Lung (tissue), 12 donors: ENCODE data around the gene NHS. TPM values are rescaled to one million over a fixed set of nuclear protein-coding genes. Genes with fewer than 3 reads are reported as not detected.

Experiments
- ATAC-seq: fragments of 200-7000 bp; cut with Tn5 transposase; one replicate; pipeline ENCODE4 v1.9.1; 2020; ENCODE audit warnings: moderate number of reproducible peaks; ENCODE audit not compliant: insufficient read depth, low FRiP score
- DNase-seq, 3 donors: peaks; one replicate each; pipeline ENCODE4 v3.0.0-alpha.2; 2013 to 2017
- H3K27ac ChIP-seq, 2 donors: one replicate each; pipeline ENCODE4 v1.5.1; 2013; ENCODE audit warnings: mild to moderate bottlenecking in 2 of 2, moderate library complexity in 2 of 2, control low read depth in 1 of 2, inconsistent platforms in 1 of 2, low read depth in 1 of 2, low read length in 1 of 2
- H3K27me3 ChIP-seq, 3 donors: one replicate each; pipeline ENCODE4 v1.5.1; 2013; ENCODE audit warnings: low read length in 2 of 3; ENCODE audit not compliant: control insufficient read depth in 3 of 3, insufficient read depth in 3 of 3
- H3K36me3 ChIP-seq, 4 donors: one replicate each; pipeline ENCODE4 v1.5.1; 2013; ENCODE audit warnings: low read length in 4 of 4, mild to moderate bottlenecking in 1 of 4, moderate library complexity in 1 of 4; ENCODE audit not compliant: control insufficient read depth in 4 of 4, insufficient read depth in 4 of 4
- H3K4me1 ChIP-seq, 5 donors: one replicate each; pipeline ENCODE4 v1.5.1; 2013; ENCODE audit warnings: low read length in 5 of 5, mild to moderate bottlenecking in 2 of 5, moderate library complexity in 1 of 5; ENCODE audit not compliant: control insufficient read depth in 5 of 5, insufficient read depth in 5 of 5
- H3K4me3 ChIP-seq: one replicate; pipeline ENCODE4 v1.5.1; 2013; ENCODE audit warnings: mild to moderate bottlenecking, control low read depth, moderate library complexity
- H3K9ac ChIP-seq, 2 donors: one replicate each; pipeline ENCODE4 v1.5.1; 2013; ENCODE audit warnings: low read length in 2 of 2, control low read depth in 1 of 2; ENCODE audit not compliant: insufficient read depth in 1 of 2
- H3K9me3 ChIP-seq, 4 donors: one replicate each; pipeline ENCODE4 v1.5.1; 2013; ENCODE audit warnings: low read length in 3 of 4, mild to moderate bottlenecking in 1 of 4, moderate library complexity in 1 of 4; ENCODE audit not compliant: control insufficient read depth in 4 of 4, insufficient read depth in 3 of 4
- WGBS, 2 donors: extraction: QIAGEN DNeasy Blood & Tissue Kit; methylation state at CpG; one replicate each; pipeline ENCODE4 v1.1.7; 2013; 5-methylcytosine and 5-hydroxymethylcytosine counted together
- polyA plus RNA-seq, 2 donors: library from polyadenylated mRNA; stranded (reverse); fragments of 200-250 nt; gene quantifications; one replicate each; pipeline ENCODE4 v1.2.1, GENCODE V29; 2013
- total RNA-seq, 2 donors: library from RNA; depleted of rRNA in 1 of 2; stranded (reverse); fragments of >200 nt in 1 of 2; gene quantifications; one replicate each; pipeline ENCODE4 v1.2.1, GENCODE V29; 2014 to 2021
- TF ChIP-seq, protein P1 (sequence below): IDR thresholded peaks from 2 replicates; pipeline ENCODE4 v1.5.1; 2012; ENCODE audit warnings: mild to moderate bottlenecking; ENCODE audit errors: control extremely low read depth, extremely low read depth
- donor health status: control.
- donor health status: control.
- donor health status: Bipolar disorder and iron deficiency.
- donor health status: healthy.
- donor health status: DM: yes; HTN: yes; CAD: no.

Gene NHS
- total and polyA plus RNA-seq, 4 donors: 0.46 to 2.0 (median 1.4) TPM

GRCh38 chrX:17484592-17484991 lies 109.6 kb downstream of the NHS start:
- peaks cover 0 to 23% (median 7%) of the 10 kb centered on the region in 3 donors for H3K27me3 ChIP-seq

DNA sequence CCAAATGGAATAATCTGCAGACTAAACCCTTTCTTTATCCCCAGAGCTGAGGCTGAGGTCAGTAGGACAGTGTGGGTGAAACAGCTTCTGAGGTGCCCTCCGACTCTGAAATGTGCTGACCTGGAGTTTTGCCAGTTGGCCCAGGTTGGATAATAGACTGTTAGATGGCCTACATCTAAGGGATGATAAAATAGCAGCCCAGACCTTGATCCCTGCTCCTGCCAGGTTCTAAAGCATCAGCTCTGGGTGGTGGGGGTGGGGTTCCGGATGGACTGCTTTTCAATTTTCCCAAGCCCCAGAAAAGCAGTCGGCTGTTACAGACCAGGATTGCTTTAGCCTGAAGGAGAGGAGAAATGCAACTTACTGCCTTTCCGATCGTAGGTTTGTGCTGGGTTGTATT lies 110.4 kb downstream of the NHS start:
- Histone ChIP-seq H3K9me3 (no peaks in the 10 kb centered on the region), H3K4me1 (no peaks in the 10 kb centered on the region), H3K27me3 (peaks cover 0 to 23% (median 7%) of the 10 kb centered on the region in 3 donors), H3K27ac (no peak overlapping the region), H3K36me3 (no peaks in the 10 kb centered on the region), H3K9ac (no peak overlapping the region), H3K4me3 (no peak overlapping the region)
- peak; percentile 16 to 53 (median 36) for DNase-seq
- ATAC-seq: no peak
- WGBS, 2 donors: 63 to 77% methylated on average over 5 of the region's 5 CpGs
- TF ChIP-seq, protein P1, sequence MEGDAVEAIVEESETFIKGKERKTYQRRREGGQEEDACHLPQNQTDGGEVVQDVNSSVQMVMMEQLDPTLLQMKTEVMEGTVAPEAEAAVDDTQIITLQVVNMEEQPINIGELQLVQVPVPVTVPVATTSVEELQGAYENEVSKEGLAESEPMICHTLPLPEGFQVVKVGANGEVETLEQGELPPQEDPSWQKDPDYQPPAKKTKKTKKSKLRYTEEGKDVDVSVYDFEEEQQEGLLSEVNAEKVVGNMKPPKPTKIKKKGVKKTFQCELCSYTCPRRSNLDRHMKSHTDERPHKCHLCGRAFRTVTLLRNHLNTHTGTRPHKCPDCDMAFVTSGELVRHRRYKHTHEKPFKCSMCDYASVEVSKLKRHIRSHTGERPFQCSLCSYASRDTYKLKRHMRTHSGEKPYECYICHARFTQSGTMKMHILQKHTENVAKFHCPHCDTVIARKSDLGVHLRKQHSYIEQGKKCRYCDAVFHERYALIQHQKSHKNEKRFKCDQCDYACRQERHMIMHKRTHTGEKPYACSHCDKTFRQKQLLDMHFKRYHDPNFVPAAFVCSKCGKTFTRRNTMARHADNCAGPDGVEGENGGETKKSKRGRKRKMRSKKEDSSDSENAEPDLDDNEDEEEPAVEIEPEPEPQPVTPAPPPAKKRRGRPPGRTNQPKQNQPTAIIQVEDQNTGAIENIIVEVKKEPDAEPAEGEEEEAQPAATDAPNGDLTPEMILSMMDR: no peak

More at GRCh38 chrX:17484592-17484991, 109.6 kb downstream of the NHS start:
- no peak for DNase-seq
- H3K4me1 ChIP-seq: no peaks in the 10 kb centered on the region
- no peak overlapping the region for H3K27ac ChIP-seq
- no peaks in the 10 kb centered on the region for H3K9me3 ChIP-seq
- 90 to 100% methylated on average over 1 of the region's 1 CpG for WGBS, 2 donors
- H3K9ac ChIP-seq: no peak overlapping the region
- no peak overlapping the region for H3K4me3 ChIP-seq
- H3K36me3 ChIP-seq: no peaks in the 10 kb centered on the region
- no peak for ATAC-seq
- TF ChIP-seq, protein P1: no peak

GRCh38 chrX:17488036-17488435 lies 113.0 kb downstream of the NHS start:
- Histone ChIP-seq H3K27ac (no peak overlapping the region), H3K4me3 (no peak overlapping the region), H3K36me3 (no peaks in the 10 kb centered on the region), H3K27me3 (peaks cover 0 to 25% (median 7%) of the 10 kb centered on the region in 3 donors), H3K9me3 (no peaks in the 10 kb centered on the region), H3K9ac (no peak overlapping the region), H3K4me1 (no peaks in the 10 kb centered on the region)
- DNase-seq (peak in 2 of 3 donors; percentile 13 to 29), ATAC-seq (no peak)
- WGBS, 2 donors: 81 to 92% methylated on average over 8 of the region's 8 CpGs
- TF ChIP-seq, protein P1: no peak

GRCh38 chrX:17494216-17494615 lies 119.2 kb downstream of the NHS start:
- TF ChIP-seq, protein P1: no peak
- H3K27ac ChIP-seq: no peak overlapping the region
- no peaks in the 10 kb centered on the region for H3K9me3 ChIP-seq
- no peaks in the 10 kb centered on the region for H3K4me1 ChIP-seq
- no peak overlapping the region for H3K4me3 ChIP-seq
- no peak overlapping the region for H3K9ac ChIP-seq
- no peaks in the 10 kb centered on the region for H3K36me3 ChIP-seq
- ATAC-seq (no peak), DNase-seq (no peak)
- WGBS, 2 donors: 74 to 93% methylated on average over 1 of the region's 1 CpG
- H3K27me3 ChIP-seq: peaks cover 3 to 22% (median 18%) of the 10 kb centered on the region in 3 donors
